Brain microvascular endothelial cell (primary cell): Measurements from ENCODE around the gene DKKL1.

ENCODE experiments used
- DNase-seq: peaks from one replicate; pipeline ENCODE4 v3.0.0-alpha.2; 2020
- H3K27ac ChIP-seq: fragments of 250-450 bp; sonication (Bioruptor Pico); 2 replicates; pipeline ENCODE4 v1.5.1; 2020; ENCODE audit warnings: mild to moderate bottlenecking, moderate library complexity
- H3K27me3 ChIP-seq: fragments of 250-450 bp; sonication (Bioruptor Pico); replicated peaks from 2 replicates; pipeline ENCODE4 v1.5.1; 2020; ENCODE audit warnings: mild to moderate bottlenecking
- H3K36me3 ChIP-seq: fragments of 250-450 bp; sonication (Bioruptor Pico); replicated peaks from 2 replicates; pipeline ENCODE4 v1.5.1; 2020; ENCODE audit warnings: mild to moderate bottlenecking
- H3K4me3 ChIP-seq: 2 replicates; pipeline ENCODE4 v1.5.1; 2011; ENCODE audit warnings: low read depth, mild to moderate bottlenecking, control low read depth, low read length, moderate library complexity
- in situ Hi-C: cut with HindIII; loops from 2 replicates; pipeline ENCODE4 v1.10.0; 2017; ENCODE audit warnings: low sequenced_read_pairs, low pct_ligation_motif_present
- TF ChIP-seq, protein P1 (sequence below): IDR thresholded peaks from 2 replicates; pipeline ENCODE4 v1.5.1; 2011; ENCODE audit warnings: low read depth, mild to moderate bottlenecking, moderate library complexity, low read length, control low read depth, inconsistent platforms; ENCODE audit errors: missing control alignments

Gene DKKL1

DNA sequence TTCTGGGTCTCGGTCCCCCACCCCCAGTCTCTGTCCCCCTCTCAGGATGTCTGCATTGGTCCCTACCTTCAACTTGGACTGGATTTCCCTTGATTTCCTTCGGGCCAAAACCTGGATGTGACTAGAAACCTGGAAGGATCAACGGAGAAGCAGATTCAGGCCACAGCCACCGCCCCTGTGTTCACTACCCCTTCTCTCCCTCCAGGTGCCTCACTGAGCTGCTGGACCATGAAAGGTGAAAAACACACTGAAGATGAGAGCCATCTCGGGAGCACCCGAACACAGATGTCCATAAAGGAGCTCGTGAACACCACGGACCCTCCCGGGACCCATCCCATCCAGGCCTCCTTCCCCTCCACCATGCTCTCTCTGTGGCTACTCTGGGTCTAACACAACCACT is 6.5 kb upstream of the DKKL1 start:
- H3K36me3 ChIP-seq, result peaks cover 53% of the 10 kb centered on the region
- in situ Hi-C loops, result no loop called here
- no peaks in the 10 kb centered on the region for H3K27me3 ChIP-seq
- TF ChIP-seq, protein P1, sequence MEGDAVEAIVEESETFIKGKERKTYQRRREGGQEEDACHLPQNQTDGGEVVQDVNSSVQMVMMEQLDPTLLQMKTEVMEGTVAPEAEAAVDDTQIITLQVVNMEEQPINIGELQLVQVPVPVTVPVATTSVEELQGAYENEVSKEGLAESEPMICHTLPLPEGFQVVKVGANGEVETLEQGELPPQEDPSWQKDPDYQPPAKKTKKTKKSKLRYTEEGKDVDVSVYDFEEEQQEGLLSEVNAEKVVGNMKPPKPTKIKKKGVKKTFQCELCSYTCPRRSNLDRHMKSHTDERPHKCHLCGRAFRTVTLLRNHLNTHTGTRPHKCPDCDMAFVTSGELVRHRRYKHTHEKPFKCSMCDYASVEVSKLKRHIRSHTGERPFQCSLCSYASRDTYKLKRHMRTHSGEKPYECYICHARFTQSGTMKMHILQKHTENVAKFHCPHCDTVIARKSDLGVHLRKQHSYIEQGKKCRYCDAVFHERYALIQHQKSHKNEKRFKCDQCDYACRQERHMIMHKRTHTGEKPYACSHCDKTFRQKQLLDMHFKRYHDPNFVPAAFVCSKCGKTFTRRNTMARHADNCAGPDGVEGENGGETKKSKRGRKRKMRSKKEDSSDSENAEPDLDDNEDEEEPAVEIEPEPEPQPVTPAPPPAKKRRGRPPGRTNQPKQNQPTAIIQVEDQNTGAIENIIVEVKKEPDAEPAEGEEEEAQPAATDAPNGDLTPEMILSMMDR, result no peak
- DNase-seq, result no peak
- no peak overlapping the region for H3K27ac ChIP-seq
- H3K4me3 ChIP-seq, result no peak overlapping the region

- DNase-seq, result no peak
- peak overlapping the region; percentile 91 for H3K4me3 ChIP-seq
- no peak overlapping the region for H3K27ac ChIP-seq
- in situ Hi-C loops, result no loop called here
- TF ChIP-seq, protein P1, result no peak
- peaks cover 33% of the 10 kb centered on the region for H3K36me3 ChIP-seq
- no peaks in the 10 kb centered on the region for H3K27me3 ChIP-seq
Measured at GRCh38 chr19:49359851-49360820, 3.5 kb upstream of the DKKL1 start.

DNA sequence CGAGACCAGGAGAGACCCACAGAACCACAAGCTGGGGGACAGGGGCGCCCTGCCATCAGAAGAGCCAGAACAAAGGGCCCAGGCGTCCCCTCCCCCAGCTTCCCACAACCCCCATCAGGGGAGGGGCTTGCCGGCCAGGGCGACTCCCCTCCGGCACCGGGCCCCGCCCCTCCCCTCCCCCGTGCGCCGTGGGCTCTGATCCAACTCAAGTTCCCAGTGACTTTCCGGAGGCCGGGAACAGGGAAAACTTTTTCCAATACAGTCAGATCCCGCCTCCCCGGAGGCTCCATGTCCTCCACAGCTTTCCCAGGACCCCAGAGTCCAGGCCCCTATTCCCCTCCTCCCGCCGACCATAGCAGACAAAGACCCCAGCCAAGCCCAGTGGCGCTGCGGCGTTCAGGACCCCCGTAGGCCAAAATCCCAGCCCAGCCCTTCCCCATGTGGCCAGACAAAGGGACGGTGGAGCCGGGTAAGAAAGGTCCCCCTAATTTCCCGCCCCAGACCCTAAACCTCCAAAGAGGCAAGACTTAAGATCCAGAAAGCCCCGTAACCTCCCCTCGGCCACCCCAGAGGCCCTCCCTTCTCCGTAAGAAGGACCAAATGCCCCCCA is 2.1 kb upstream of the DKKL1 start:
- H3K4me3 ChIP-seq, result peak overlapping the region; percentile 91
- peak overlapping the region; percentile 65 for H3K27ac ChIP-seq
- DNase-seq, result peak; percentile 48
- no peaks in the 10 kb centered on the region for H3K27me3 ChIP-seq
- H3K36me3 ChIP-seq, result peaks cover 28% of the 10 kb centered on the region
- in situ Hi-C loops, result no loop called here
- TF ChIP-seq, protein P1, result no peak

- peak within 1 kb of the TSS; percentile 65 for H3K27ac ChIP-seq
- in situ Hi-C loops, result no loop called here
- peak; percentile 24 for DNase-seq
- TF ChIP-seq, protein P1, result no peak
- peak within 1 kb of the TSS; percentile 91 for H3K4me3 ChIP-seq
- H3K36me3 ChIP-seq, result peaks cover 22% of the 10 kb centered on the region
- H3K27me3 ChIP-seq, result no peaks in the 10 kb centered on the region
Measured at GRCh38 chr19:49362048-49362928, 1.4 kb upstream of the DKKL1 start, which contains the start of gene TEAD2. TSS of gene TEAD2 (minus strand) at chr19:49362416. CDS start at chr19:49360075, 2,341 bp downstream.

DNA sequence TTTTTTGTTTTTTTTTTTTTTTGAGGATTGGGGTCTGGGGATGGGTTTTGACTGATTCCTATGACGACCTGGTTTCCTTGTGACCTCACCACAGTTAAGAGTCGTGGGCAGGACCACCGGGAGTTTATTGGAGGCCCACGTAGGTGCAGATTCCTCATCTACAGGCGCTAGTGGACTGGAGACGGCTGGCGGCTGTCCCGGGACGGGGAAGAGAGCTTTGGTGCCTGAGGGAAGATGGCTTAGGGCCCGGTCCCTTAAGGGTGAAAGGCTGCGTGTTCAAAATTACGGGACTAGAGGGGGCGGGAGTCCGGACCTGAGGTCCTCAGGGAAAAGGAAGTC is 779 bp upstream of the DKKL1 start:
- DNase-seq, result peak; percentile 16
- TF ChIP-seq, protein P1, result no peak
- Histone ChIP-seq H3K36me3 (peaks cover 17% of the 10 kb centered on the region), H3K27me3 (no peaks in the 10 kb centered on the region), H3K27ac (peak overlapping the region; percentile 11), H3K4me3 (peak overlapping the region; percentile 91)
- in situ Hi-C loops, result no loop called here
